Activated gamma-delta T cell (primary cell): ENCODE measurements around the gene RSPH6A.

Source experiments
- DNase-seq: peaks from one replicate; lab custom pipeline; 2025; lab: John Stamatoyannopoulos, UW

Gene RSPH6A

DNA sequence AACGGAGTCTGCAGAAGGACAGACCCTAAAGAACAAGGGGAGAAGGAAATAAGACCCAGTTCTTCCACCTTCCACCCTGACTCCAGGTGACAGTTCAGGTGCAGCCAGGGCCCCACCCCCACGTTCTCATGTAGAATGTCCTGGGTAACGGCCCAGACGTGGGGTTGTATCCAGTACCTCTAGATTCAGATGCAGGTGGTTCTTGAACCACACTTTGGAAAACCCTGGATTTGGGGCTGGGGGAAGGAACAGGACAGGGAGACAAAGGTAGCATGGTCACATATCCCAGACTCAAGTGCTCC lies 35.0 kb downstream of the RSPH6A start:
- no peak for DNase-seq

DNA sequence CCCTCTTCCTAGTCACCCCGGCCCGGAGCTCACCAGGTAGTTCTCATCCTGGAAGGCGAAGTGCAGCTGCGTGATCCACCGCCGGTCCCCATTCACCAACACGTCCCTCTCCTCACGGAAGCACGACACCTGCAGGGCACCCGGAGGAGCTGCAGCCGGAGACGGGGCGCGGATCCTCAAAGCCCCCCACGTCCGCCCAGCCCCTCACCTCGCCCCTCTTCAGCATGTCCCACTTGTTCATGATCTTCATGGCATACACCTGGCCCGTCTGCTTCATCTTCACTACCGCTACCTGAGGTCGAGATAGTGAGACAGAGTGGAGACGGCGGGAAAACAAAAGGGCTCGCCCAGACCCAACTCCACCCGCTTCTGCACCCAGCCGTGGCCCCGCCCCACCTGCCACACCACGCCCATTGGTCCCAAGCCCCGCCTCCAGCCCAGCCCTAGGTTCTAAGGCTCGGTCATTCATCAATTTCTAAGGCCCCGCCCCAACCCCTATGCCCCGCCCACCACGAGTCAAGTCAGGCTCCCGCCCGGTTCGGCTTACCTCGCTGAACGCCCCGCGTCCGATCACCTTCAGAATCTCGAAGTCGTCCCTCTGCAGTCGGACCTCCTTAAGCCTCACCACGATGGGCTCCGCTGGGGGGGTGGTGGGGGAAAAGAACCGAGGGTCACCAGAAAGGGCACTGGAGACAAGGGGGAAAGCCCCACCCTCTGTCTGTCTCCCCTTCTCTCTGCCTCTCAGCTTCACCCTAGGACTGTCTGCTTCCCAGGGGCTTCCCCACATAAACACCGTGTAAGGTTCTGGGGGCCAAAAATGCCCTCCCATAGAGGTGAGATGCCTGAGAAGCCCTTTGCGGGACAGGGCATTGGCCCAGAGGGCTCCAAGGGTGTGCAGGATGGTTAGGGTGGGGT lies 35.6 kb downstream of the RSPH6A start:
- peak; percentile 64 for DNase-seq

DNA sequence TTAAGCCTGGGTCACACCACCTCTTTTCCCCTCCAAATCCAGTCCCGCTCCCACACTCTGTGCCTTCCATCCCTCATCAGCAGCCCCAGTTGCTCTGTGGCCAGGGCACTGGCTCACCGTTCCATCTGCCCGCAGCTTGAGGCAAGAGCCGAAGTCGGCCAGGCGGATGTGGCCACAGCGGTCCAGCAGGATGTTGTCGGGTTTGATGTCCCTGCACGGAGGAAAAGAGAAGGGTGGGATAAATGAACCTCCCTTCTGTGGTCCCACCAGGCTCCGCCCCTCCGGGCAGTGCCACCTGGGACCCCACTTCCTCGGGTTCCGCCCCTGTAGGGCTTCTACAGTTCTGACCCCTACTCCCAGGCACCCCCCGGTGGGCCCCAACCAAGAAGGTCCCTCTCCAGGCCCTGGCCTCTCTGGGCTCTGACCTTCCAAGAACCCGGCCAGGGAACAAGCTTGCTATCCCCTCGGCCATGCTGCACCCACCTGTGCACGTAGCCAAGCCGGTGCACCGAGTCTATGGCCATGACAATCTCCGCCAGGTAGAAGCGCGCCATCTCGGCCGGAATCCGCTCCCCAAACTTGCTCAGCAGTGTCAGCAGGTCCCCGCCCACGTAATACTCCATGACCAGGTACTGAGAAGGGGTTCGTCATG lies 37.0 kb downstream of the RSPH6A start:
- no peak for DNase-seq

DNA sequence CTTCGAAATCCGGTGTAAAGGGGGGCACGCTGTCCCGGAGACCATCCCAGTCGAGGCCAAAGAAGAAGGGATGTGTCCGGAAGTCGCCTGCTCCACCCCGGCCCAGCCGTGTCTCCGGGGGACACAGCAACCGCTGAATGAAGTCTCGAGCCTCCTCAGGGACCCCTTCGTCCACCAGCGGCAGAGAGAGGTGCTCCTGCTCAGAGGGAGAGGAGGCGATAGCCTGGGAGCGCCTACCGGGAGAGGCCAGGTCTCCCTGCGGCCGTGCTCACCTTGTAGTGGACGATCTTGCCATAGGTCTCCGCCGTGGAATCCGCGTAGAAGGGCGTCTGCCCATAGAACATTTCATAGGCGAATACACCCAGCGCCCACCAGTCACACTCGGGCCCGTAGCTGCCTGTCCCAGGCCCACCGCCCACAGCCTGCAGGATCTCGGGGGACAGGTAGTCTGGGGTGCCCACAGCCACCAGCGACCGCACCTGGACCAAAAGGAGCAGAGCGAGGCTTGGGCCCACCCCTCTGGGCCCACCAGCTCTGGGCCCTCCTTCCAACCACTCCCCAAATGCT lies 37.6 kb downstream of the RSPH6A start:
- DNase-seq = no peak

DNA sequence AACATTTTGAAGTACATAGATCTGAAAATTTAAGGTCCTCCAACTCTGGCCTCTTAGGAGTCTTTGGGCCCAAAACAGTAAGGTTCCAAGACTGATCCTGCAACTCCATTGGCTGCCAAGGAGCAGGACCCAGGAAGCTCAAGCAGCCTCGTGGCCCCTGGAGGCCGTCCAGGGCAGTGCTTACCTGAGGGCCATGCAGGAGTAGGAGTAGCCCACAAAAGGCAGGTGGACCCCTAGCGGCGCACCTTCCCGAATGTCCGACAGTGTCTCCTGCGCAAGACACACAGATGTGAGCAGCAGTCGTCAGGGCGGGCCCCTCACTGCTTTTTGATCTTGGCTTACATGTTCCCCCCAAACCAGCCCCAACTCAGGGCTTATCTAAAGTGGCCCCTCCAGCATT lies 40.3 kb downstream of the RSPH6A start:
- no peak for DNase-seq

DNA sequence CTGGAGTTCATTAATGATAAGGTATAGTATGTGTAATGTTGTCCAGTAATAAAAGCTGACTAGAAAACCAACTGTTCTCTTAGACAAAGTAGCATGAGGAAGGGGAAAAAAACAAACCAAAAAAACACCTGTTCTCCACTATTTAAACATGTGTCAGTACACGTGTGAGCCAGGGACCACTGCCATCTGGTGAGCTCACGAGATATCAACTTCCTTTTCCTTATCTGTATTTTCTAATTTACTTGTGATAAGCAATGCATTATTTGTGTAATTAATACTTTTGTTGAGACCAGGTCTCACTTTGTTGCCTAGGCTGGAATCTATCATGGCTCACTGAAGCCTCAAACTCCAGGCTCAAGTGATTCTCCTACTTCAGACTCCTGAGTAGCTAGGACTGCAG lies 41.7 kb downstream of the RSPH6A start:
- no peak for DNase-seq

DNA sequence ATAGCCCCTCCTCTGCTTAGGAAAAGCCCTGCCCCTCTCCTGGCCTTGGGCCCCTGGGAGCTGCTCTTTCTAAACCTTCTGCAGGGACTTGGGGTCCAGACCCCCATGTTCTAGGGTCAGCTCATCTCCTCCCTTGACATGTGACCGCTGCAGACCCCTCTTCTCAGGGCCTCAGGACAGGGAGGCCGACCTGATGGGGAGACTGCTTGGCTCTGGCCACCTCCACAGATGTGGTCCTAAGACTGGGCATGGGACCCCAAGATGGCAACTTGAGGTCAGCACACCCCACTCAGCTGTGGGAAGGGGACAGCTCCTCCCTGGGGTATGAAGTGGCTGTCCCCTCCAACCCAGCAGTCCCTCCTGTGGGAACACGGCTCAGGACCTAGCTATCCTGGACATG lies 42.2 kb downstream of the RSPH6A start:
- no peak for DNase-seq

DNA sequence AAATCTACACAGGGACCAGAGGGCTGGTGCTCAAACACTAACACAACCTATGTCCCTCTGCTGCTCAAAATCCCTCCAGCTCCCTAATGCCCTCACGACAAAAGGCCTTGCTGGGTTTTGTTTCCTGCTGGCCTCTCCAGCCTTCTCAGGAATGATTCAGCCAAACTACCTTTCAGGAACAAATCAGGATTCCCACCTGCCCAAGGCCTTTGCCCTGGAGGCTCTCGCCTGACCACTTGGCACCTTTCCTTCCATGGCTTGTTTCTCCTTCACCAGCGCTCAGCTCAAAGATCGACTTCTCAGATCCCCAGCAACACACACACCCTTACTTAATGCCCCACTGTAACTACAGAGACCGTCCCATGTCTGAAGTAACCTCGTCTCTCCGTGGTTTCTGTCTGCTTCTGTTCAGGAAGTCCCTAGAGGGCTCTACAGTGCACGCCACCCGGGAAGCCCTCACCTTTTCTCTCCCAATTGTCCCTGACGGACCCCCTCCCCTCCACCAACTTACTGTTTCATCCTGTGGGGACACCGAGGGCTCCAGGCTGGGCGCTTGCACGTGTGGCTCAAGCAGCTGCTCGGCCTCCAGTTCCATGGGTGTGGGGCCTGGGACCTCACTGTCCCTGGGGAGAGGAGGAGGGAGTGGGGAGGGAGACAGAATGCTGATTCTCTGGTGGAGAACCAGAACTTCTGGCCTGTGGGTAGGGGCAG lies 42.8 kb downstream of the RSPH6A start:
- no peak for DNase-seq

DNA sequence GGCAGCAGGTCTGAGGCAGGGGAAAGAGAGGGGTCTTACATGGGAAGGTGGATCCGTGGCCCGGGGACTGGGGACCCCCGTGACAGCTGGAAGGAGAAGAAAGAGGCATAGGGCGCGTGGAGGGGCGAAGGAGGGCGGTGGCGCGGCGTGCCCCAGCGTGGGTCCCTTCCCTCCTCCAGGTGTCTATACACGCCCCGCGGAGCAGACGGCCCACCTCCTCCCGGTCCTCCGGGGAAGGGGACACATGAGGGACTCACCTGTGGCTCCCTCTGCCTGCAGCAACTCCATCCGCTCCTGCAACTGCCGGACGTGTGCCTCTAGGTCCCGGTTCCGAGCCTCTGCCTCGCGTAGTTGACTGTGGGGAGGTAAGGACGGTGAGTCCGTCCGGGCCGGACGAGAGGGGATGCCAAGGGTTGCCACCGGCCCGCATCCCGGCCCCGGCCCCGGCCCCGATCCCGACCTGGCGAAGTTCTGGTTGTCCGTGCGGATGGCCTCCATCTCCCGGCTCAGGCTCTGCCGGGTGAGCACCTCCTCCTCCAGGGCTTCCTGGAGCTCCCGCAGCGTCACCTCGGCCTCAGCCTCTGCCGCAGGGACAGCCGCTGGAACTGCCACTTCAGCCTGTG lies 43.7 kb downstream of the RSPH6A start:
- no peak for DNase-seq

DNA sequence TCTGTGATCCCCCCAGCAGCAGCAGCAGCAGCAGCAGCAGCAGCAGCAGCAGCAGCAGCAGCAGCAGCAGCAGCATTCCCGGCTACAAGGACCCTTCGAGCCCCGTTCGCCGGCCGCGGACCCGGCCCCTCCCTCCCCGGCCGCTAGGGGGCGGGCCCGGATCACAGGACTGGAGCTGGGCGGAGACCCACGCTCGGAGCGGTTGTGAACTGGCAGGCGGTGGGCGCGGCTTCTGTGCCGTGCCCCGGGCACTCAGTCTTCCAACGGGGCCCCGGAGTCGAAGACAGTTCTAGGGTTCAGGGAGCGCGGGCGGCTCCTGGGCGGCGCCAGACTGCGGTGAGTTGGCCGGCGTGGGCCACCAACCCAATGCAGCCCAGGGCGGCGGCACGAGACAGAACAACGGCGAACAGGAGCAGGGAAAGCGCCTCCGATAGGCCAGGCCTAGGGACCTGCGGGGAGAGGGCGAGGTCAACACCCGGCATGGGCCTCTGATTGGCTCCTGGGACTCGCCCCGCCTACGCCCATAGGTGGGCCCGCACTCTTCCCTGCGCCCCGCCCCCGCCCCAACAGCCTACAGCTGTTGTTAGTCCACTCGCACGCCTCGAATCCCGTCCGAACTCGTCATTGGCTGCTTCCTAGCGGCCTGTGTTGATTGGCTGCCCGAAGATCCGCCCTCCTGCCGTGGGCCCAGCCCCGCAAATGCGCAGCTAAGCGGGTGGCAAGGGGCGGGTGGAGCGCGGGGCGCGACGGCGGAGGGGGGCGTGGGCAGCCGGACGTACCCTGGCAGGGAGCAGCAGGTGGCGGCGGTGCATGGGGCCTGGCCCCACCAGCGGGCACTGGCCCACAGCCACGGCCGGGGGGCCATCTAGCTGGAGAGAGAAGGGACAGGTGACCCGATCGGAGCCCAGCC lies 44.7 kb downstream of the RSPH6A start:
- peak; percentile 84 for DNase-seq

DNA sequence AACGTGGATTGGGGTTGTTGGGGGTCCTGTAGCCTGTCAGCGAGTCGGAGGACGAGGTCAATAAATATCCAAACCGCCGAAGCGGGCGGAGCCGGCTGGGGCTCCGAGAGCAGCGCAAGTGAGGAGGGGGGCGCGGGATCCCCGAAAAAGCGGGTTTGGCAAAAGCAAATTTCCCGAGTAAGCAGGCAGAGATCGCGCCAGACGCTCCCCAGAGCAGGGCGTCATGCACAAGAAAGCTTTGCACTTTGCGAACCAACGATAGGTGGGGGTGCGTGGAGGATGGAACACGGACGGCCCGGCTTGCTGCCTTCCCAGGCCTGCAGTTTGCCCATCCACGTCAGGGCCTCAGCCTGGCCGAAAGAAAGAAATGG lies 45.3 kb downstream of the RSPH6A start:
- no peak for DNase-seq

DNA sequence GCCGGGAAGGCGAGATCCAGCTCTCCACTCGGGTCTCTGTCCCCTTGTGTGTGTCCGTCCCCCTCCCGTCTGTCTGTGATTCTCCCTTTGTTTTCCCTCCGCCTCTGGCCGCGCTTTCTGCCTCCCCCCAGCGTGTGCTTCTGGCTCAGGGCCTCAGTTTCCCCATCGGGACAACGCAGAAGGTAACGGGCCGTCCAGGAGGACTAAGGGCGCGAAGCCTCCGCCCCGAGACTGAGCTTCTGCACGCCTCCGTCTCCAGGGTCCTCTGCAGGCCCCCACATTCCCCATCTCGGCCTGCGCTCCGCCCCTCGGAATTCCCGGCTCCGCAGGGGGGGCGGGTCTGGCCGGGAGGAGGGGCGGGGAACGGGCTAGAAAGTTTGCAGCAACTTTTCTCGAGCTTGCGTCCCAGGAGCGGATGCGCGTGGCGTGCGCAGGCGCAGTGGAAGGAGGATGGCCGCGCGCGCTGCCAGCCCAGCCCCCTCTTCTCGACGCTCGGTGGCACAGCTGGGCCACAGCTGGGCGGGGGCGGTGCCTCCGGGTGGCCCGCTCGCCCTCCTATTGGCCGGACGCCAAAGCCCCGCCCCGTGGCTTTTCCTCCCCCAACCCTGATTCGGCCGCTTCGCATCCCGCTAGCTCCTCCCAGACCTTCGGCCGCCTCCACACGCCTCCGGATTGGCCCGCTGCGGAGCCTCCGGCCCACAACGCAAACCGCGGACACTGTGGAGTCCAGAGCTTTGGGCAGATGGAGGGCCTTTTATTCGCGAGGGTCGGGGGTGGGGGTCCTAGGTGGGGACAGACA lies 45.9 kb downstream of the RSPH6A start, which contains the start of gene SIX5:
Gene SIX5, minus strand, starts transcription at position 269 of the 799 bp plus-strand sequence. CDS start 408 bp downstream, outside the sequence.
- peak; percentile 91 for DNase-seq

DNA sequence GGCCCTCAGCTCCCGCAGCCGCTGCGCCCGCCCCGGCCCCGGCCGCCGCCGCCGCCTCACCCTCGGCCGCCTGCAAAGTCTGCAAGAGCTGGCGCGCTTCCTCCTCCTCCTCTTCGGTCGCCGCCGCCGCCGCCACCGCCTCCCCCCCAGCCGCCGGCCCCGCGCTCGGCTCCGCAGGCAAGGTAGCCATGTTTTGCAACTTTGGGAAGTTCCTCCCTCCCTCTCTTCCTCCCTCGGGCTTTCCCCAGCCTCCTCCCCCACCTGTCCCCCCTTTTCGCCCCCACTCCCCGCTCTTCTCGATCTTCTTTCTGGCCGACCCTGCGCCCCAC lies 46.5 kb downstream of the RSPH6A start:
- peak; percentile 38 for DNase-seq

DNA sequence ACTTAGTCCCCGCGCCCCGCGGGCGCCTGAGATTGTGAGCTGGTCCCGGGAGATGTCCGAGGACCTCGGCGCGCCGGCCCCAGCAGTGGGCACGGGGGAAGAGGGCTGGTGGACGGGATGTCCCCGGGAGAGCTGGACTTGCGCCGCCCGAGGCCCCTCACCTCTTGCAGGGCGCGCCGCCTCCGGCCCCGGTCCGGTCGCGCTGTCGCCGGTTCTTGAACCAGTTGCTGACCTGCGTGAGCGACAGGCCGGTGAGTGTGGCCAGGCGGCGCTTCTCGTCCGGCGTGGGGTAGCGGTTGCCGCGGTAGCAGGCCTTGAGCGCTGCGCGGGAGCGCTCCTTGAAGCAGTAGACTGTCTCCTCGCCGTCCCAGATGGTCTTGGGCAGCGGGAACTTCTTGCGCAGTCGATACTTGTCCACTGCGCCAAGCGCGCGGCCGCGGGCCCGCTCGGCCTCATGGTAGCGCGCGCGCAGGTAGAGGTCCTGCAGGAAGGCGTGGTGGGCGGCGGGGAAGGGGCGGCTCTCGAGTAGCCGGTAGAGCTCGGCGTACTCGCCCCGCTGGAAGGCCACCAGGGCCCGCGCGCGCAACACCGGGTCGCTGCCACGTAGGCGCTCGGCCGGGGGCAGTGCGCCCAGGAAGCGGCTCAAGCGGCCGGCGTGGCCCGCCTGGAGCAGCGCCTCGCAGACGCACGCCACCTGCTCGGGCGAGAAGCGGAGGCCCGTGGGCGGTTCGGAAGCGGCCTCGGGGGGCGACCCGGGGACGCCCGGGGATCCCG lies 47.0 kb downstream of the RSPH6A start:
- DNase-seq = no peak

DNA sequence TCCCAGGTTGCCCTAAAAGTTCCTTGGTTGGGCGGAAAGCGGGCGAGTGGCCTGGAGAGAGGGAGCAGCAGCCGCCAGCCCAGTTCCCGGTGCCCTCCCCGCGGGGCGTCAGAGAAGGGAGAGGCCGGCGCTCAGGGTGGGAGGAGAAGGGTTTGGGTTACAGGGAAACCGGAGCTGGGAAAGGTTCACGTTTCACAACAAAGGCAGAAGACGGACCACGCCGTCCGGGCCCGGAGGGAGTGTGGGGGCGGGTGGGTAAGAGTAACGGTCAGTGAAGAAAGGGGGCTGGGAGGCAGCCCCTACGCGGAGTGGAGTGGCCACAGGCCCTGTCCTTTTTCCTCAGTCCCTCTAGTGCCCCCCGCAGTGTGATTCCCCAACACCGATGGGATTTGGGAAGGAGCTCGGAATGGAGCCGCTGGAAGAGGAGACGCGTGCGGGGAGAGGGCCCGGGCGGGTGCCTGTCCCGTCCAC lies 47.7 kb downstream of the RSPH6A start:
- DNase-seq = no peak

DNA sequence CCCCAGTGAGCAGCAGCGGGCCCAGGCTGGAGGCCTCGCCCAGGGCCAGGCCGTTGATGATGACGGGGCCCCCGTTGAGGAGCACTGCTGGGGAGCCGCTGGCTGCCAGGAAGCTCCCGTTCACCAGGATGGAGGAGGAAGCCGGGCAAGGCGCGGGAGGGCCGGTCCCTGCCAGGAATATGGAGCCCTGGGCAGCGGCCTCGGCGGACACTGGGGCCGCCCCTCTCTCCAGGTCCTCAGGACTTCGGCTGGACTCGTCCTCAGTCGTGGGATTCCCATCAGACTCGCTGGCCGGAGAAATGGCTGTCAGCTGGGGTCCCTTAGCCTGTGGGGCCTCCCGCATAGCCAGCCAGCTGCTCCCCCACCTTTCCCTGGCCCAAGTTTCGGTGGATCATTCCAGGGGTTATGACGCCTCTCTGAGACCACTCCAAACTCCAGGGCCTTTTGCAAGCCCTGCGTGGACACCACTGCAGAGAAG lies 48.2 kb downstream of the RSPH6A start:
- no peak for DNase-seq

DNA sequence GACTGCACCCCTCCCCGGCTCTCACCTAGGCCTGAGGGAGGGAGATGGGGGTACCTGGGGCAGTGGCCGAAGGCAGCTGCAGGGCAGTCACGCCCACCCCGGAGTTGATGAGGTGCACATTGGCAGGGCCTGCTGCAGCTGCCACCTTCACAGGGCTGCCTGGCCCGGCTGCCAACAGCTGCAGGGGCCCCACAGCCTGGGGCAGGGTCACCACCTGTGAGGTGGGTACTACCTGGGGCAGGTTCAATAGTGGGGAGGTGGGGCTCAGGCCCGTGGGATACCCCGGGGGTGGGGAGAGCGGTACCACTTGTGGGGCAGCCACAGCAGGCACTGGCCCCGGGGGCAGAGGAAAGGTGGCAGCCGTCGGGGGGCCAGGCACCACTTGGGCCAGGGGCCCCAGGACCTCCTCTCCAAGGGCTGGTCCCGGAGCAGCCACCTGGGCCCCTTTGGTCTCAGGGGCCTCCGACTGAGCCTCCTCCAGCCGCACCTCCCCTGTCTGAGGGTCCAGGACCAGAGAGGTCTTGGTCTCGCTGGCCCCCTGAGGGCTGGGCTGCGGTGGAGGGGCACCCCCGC lies 48.7 kb downstream of the RSPH6A start:
- DNase-seq = no peak

DNA sequence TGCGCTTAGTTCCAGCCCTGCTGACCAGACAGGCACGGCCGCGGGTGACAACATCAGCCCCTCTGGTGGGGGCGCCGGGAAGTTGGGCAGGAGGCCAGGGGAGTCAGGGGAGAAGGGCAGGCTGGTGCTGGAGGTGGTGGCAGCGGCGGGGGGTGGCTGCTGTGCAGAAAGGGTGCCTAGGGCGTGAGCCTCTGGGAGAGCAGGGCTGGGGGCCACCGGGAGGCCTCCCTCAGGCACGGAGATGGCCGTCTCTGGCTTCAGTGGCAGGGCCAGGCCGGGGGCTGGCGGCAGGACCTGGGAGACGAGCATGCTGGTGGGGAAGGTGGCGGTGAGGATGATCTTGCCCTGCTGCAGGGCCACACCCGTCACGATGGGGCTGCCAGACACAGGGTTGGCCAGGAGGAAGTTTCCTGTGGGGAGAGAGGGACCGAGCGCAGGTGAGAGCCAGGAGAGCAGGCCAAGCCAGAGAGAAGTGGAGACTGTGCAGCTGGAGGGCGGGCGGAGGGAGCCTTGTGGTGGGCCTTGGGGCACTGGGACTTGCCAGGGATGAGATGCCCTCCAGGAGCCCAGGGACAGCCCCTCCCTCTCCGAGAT lies 49.3 kb downstream of the RSPH6A start:
- no peak for DNase-seq
